GM12892 (cell line): ENCODE measurements around the gene FSTL5.

Experiments
- POLR2A ChIP-seq: IDR thresholded peaks from 2 replicates; pipeline ENCODE4 v1.6.1; 2011; ENCODE audit warnings: low read depth, low read length, control low read depth
- TAF1 ChIP-seq: IDR thresholded peaks from 2 replicates; pipeline ENCODE4 v1.6.1; 2011; ENCODE audit warnings: low read depth, mild to moderate bottlenecking, control low read depth, low read length, borderline replicate concordance

DNA sequence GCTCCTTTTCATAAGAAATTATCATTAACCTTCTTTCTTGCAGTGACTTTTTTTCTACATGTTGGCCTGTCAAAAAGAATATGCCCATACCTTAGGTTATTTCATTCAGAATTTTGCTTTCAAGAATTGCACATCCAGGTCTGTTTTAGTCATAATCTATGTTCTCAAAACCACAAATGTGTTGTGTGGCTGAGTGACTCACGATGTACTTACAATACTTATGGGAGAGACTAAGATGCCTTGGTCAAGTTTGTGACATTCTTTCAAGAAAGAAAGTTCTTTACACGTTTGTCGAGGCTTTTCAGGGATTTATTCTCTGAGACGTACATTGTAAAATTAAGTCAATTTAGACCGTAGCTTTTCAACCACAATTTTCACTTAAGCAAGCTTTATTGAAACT lies 396.7 kb downstream of the FSTL5 start:
- TF ChIP-seq POLR2A (no peak), TAF1 (no peak)
